DND-41 (cell line): Measurements from ENCODE around the gene LSR.

Source experiments
- ATAC-seq: fragments of 200-7000 bp; cut with Tn5 transposase; 3 replicates; pipeline ENCODE4 v1.9.1; 2021; ENCODE audit warnings: low read depth; ENCODE audit not compliant: insufficient read depth
- DNase-seq: peaks from one replicate; pipeline ENCODE4 v3.0.0-alpha.2; 2020
- H2AFZ ChIP-seq: 2 replicates; pipeline ENCODE4 v1.6.0; 2012; ENCODE audit warnings: low read depth, low read length
- H3K27ac ChIP-seq: 2 replicates; pipeline ENCODE4 v1.5.1; 2012; ENCODE audit warnings: low read length, inconsistent platforms
- H3K27me3 ChIP-seq: fragments of 200-600 bp; sonication (generic); 2 replicates; pipeline ENCODE4 v1.6.0; 2012; ENCODE audit warnings: low read length, mild to moderate bottlenecking, inconsistent platforms; ENCODE audit not compliant: insufficient read depth, poor library complexity
- H3K36me3 ChIP-seq: 2 replicates; pipeline ENCODE4 v1.5.1; 2012; ENCODE audit warnings: low read length, inconsistent platforms; ENCODE audit not compliant: insufficient read depth
- H3K4me1 ChIP-seq: 2 replicates; pipeline ENCODE4 v1.5.1; 2012; ENCODE audit warnings: mild to moderate bottlenecking, low read length; ENCODE audit not compliant: insufficient read depth
- H3K4me2 ChIP-seq: 2 replicates; pipeline ENCODE4 v1.6.0; 2012; ENCODE audit warnings: mild to moderate bottlenecking, moderate library complexity, low read length, inconsistent platforms; ENCODE audit not compliant: insufficient read depth
- H3K4me3 ChIP-seq, 2 experiments: fragments of 200-600 bp in 1 of 2; shearing (Covaris generic) in 1 of 2; 2 replicates each; pipeline ENCODE4 v1.5.1; 2012 to 2016; ENCODE audit warnings: inconsistent platforms in 2 of 2, low read length in 2 of 2, mild to moderate bottlenecking in 2 of 2, low read depth in 1 of 2, moderate library complexity in 1 of 2
- H3K79me2 ChIP-seq: 2 replicates; pipeline ENCODE4 v1.6.0; 2012; ENCODE audit warnings: low read length, inconsistent platforms; ENCODE audit not compliant: insufficient read depth
- H3K9ac ChIP-seq: 2 replicates; pipeline ENCODE4 v1.6.0; 2012; ENCODE audit warnings: low read depth, mild to moderate bottlenecking, inconsistent platforms, low read length, moderate library complexity
- H3K9me3 ChIP-seq: 2 replicates; pipeline ENCODE4 v1.5.1; 2012; ENCODE audit warnings: low read length, moderate library complexity, mild to moderate bottlenecking, inconsistent platforms; ENCODE audit not compliant: insufficient read depth, severe bottlenecking
- H4K20me1 ChIP-seq: 2 replicates; pipeline ENCODE4 v1.6.0; 2012; ENCODE audit warnings: low read length; ENCODE audit not compliant: insufficient read depth
- CTCF ChIP-seq: IDR thresholded peaks from 2 replicates; pipeline ENCODE4 v1.5.1; 2012; ENCODE audit warnings: borderline replicate concordance, low read length, moderate library complexity, mild to moderate bottlenecking; ENCODE audit not compliant: poor library complexity, severe bottlenecking; ENCODE audit errors: extremely low read depth
- EZH2 ChIP-seq: IDR thresholded peaks from 3 replicates; pipeline ENCODE4 v1.6.1; 2012; ENCODE audit warnings: borderline replicate concordance, low read depth, mild to moderate bottlenecking, moderate library complexity, low read length, inconsistent platforms; ENCODE audit not compliant: severe bottlenecking

Gene LSR

DNA sequence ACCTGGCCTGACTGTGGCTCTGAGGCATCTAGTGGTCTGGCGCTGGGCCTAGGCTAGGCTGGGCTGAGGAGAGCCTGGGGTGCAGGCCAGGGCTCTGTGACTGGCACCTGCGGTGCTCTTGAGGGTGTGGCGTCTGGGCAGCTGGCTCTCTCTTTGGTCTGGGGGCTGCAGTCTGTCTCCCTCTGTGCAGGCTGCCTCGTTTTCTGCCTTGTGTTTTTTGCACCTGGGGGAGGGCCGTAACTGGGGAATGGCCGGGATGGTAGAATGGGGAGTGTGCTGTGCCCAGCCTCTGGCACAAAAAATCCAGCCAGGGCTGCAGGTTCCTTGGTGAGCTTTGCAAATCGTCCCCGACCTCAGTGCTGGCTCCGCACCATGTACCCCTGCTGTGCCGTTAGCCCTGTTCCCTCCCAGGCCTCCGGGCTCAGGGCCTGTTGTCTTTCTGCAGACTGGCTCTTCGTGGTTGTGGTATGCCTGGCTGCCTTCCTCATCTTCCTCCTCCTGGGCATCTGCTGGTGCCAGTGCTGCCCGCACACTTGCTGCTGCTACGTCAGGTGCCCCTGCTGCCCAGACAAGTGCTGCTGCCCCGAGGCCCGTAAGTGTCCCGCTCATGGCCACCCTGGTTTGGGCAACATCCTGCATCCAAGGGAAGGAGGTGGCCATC, 13.4 kb downstream of the LSR start:
- peaks cover 10% of the 10 kb centered on the region for H3K79me2 ChIP-seq
- H3K9me3 ChIP-seq = no peaks in the 10 kb centered on the region
- DNase-seq (no peak), ATAC-seq (no peak; the same call in 2 of the 3 replicates)
- H3K4me3 ChIP-seq = no peak overlapping the region
- no peak overlapping the region for H2AFZ ChIP-seq
- peaks cover 21% of the 10 kb centered on the region for H4K20me1 ChIP-seq
- no peaks in the 10 kb centered on the region for H3K27me3 ChIP-seq
- H3K9ac ChIP-seq = no peak overlapping the region
- H3K36me3 ChIP-seq = peaks cover 9% of the 10 kb centered on the region
- H3K27ac ChIP-seq = no peak overlapping the region
- no peak for TF ChIP-seq EZH2
- no peak for TF ChIP-seq CTCF
- H3K4me2 ChIP-seq = no peak overlapping the region
- peaks cover 13% of the 10 kb centered on the region for H3K4me1 ChIP-seq

DNA sequence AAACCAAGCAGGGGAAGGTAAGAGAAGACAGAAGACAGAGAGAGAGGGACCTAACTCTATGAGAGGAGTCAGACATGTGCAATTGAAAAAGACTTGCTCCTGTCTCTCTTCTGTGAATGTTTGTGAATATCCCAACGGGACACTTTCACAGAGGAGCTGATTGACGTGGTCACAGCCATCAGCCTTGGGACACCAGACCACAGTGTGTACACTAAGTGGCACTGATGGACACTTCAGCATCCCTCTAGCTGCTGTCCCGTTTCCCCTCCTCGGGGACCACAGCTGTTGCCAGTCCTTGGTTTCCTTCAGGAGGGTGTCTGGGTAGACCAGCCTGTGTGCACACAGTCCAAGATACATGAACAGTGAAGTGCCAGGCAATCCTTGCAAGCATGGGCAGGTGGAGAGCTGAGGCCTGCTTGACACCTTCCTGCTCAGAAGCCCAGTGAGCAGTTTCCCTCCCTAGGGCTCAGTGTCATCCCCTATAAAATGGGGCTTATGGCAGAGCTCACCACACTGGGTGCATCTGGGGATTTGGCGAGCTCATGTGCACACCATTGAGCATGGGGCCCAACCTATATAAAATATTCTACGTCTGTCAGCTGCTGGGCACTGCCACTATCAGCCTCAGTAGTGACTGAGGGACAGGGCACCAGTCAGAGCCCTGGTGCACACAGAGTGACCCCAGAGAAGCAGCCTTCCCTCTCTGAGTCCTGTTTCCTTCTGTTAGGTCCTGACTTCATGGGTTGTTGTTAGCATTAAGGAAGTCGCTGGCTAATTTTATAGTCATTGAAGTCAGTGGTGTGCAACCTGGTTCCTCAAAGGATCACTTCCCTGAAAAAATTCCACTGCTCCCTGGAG, 15.7 kb downstream of the LSR start:
- H4K20me1 ChIP-seq = peaks cover 20% of the 10 kb centered on the region
- H3K4me1 ChIP-seq = peaks cover 13% of the 10 kb centered on the region
- peaks cover 19% of the 10 kb centered on the region for H3K79me2 ChIP-seq
- peaks cover 9% of the 10 kb centered on the region for H3K36me3 ChIP-seq
- TF ChIP-seq EZH2 = no peak
- TF ChIP-seq CTCF = no peak
- no peak overlapping the region for H3K27ac ChIP-seq
- H2AFZ ChIP-seq = no peak overlapping the region
- H3K9ac ChIP-seq = no peak overlapping the region
- ATAC-seq = no peak
- H3K27me3 ChIP-seq = no peaks in the 10 kb centered on the region
- no peak overlapping the region for H3K4me2 ChIP-seq
- DNase-seq = no peak
- no peaks in the 10 kb centered on the region for H3K9me3 ChIP-seq
- no peak overlapping the region for H3K4me3 ChIP-seq

GRCh38 chr19:35265126-35265899, 16.5 kb downstream of the LSR start:
- no peaks in the 10 kb centered on the region for H3K9me3 ChIP-seq
- H3K9ac ChIP-seq = no peak overlapping the region
- H4K20me1 ChIP-seq = peaks cover 16% of the 10 kb centered on the region; the same call in 1 of the 2 replicates
- no peak overlapping the region for H3K4me3 ChIP-seq
- H3K4me2 ChIP-seq = no peak overlapping the region
- H2AFZ ChIP-seq = no peak overlapping the region
- peaks cover 27% of the 10 kb centered on the region for H3K79me2 ChIP-seq
- TF ChIP-seq EZH2 (no peak), CTCF (no peak)
- no peak for DNase-seq
- no peak overlapping the region for H3K27ac ChIP-seq
- H3K4me1 ChIP-seq = peaks cover 20% of the 10 kb centered on the region
- H3K36me3 ChIP-seq = peaks cover 16% of the 10 kb centered on the region
- no peak for ATAC-seq
- no peaks in the 10 kb centered on the region for H3K27me3 ChIP-seq
